Psoas muscle (tissue), 8 donors: ENCODE results near the gene RNF25. TPM values are rescaled to one million over a fixed set of nuclear protein-coding genes. Genes with fewer than 3 reads are reported as not detected.

Experiments used
- ATAC-seq, 4 donors: fragments of 200-7000 bp; cut with Tn5 transposase; one replicate each; pipeline ENCODE4 v1.9.1; 2020; ENCODE audit warnings: moderate library complexity in 3 of 4, mild to moderate bottlenecking in 2 of 4
- DNase-seq, 2 donors: peaks; one replicate each; pipeline ENCODE4 v3.0.0-alpha.2; 2020
- H3K27ac ChIP-seq: fragments of 200-600 bp; one replicate; pipeline ENCODE4 v1.8.0; 2022
- H3K27me3 ChIP-seq, 3 donors: fragments of 200-600 bp in 1 of 3; one replicate each; pipeline versions ENCODE4 v1.6.1 to v1.8.0; 2013 to 2022; ENCODE audit warnings: low read length in 2 of 3, mild to moderate bottlenecking in 2 of 3, moderate library complexity in 1 of 3; ENCODE audit not compliant: insufficient read depth in 3 of 3
- H3K36me3 ChIP-seq, 2 donors: fragments of 200-600 bp in 1 of 2; one replicate each; pipeline versions ENCODE4 v1.6.1 to v1.8.0; 2013 to 2022; ENCODE audit warnings: low read depth in 1 of 2, mild to moderate bottlenecking in 1 of 2, moderate library complexity in 1 of 2; ENCODE audit not compliant: insufficient read depth in 1 of 2
- H3K4me1 ChIP-seq: fragments of 200-600 bp; one replicate; pipeline ENCODE4 v1.8.0; 2022
- H3K4me3 ChIP-seq: fragments of 200-600 bp; one replicate; pipeline ENCODE4 v1.8.0; 2022; ENCODE audit warnings: mild to moderate bottlenecking
- H3K9me3 ChIP-seq: fragments of 200-600 bp; one replicate; pipeline ENCODE4 v1.8.0; 2022
- CTCF ChIP-seq: fragments of 200-600 bp; IDR thresholded peaks from one replicate; pipeline ENCODE4 v1.8.0; 2022; ENCODE audit warnings: antibody characterized with exemption
- WGBS, 3 donors: extraction: QIAGEN DNeasy Blood & Tissue Kit; methylation state at CpG; one replicate each; pipeline versions ENCODE4 v1.1.6 to v1.1.7; 2013; 5-methylcytosine and 5-hydroxymethylcytosine counted together
- intact Hi-C, 2 donors: fragments of 100-400 bp; cut with DNase I; formaldehyde crosslinking; loops; one replicate each; pipeline versions ENCODE4 v1.11.0 to v1.14.2; 2022
- polyA plus RNA-seq, 3 donors: library from polyadenylated mRNA; stranded (reverse); fragments of 200-250 nt; gene quantifications; one replicate each; pipeline ENCODE4 v1.2.3, GENCODE V29; 2013
- total RNA-seq, 4 donors: library from RNA; stranded (reverse); fragmentation: NEBNext Ultra II Directional in 2 of 4; extraction: Animal tissue kit (Norgen Biotek cat#: 25700) in 2 of 4; gene quantifications; one replicate each; pipeline versions ENCODE4 v1.2.1 to v1.2.4, GENCODE V29; 2021 to 2023
- donor health status: healthy with polysubstance abuse.
- donor health status: DM: no; HTN: no; CAD: no; lungs with moderate emphysema.
- donor health status: Bipolar disorder and iron deficiency.
- donor health status: healthy.
- donor health status: DM: yes; HTN: yes; CAD: no.
- donor health status: DM: no; HTN: no; CAD: no.
- donor health status: DM: no; HTN: no; CAD: no.
- donor health status: DM: yes; HTN: yes; CAD: no.

Gene RNF25
- total and polyA plus RNA-seq, 7 donors, result 14.5 to 32.0 (median 22.9) TPM

GRCh38 chr2:218642786-218643185, 29.0 kb downstream of the RNF25 start:
- H3K4me1 ChIP-seq, result no peaks in the 10 kb centered on the region
- intact Hi-C loops, result no loop called here
- no peak overlapping the region for H3K4me3 ChIP-seq
- H3K27ac ChIP-seq, result no peak overlapping the region
- no peaks in the 10 kb centered on the region for H3K9me3 ChIP-seq
- H3K36me3 ChIP-seq, result peaks cover 13 to 97% of the 10 kb centered on the region in 2 donors
- WGBS, 3 donors, result 82 to 87% (median 83%) methylated on average over 17 of the region's 17 CpGs
- DNase-seq (no peak), ATAC-seq (peak in 1 of 4 donors; percentile 18)
- TF ChIP-seq CTCF, result no peak
- H3K27me3 ChIP-seq, result no peaks in the 10 kb centered on the region

- no peaks in the 10 kb centered on the region for H3K9me3 ChIP-seq
Measured at GRCh38 chr2:218642121-218642656, 29.6 kb downstream of the RNF25 start.

GRCh38 chr2:218638372-218638771, 33.4 kb downstream of the RNF25 start:
- intact Hi-C loops, result no loop called here
- H3K36me3 ChIP-seq, result peaks cover 15 to 98% of the 10 kb centered on the region in 2 donors
- no peak for TF ChIP-seq CTCF

More at GRCh38 chr2:218642121-218642656, 29.6 kb downstream of the RNF25 start:
- Histone ChIP-seq H3K4me1 (no peaks in the 10 kb centered on the region), H3K36me3 (peaks cover 13 to 97% of the 10 kb centered on the region in 2 donors), H3K27ac (no peak overlapping the region), H3K27me3 (no peaks in the 10 kb centered on the region), H3K4me3 (no peak overlapping the region)
- WGBS, 3 donors, result 79 to 94% (median 84%) methylated on average over 18 of the region's 18 CpGs
- intact Hi-C loops, result no loop called here
- TF ChIP-seq CTCF, result no peak
- ATAC-seq (peak in 2 of 4 donors; percentile 22 to 24), DNase-seq (no peak)

GRCh38 chr2:218635719-218636118, 36.1 kb downstream of the RNF25 start:
- Histone ChIP-seq H3K36me3 (peaks cover 17 to 100% of the 10 kb centered on the region in 2 donors), H3K27me3 (no peaks in the 10 kb centered on the region), H3K9me3 (no peaks in the 10 kb centered on the region), H3K4me1 (no peaks in the 10 kb centered on the region), H3K4me3 (no peak overlapping the region), H3K27ac (no peak overlapping the region)
- intact Hi-C loops, result no loop called here
- ATAC-seq (no peak), DNase-seq (no peak)
- WGBS, 3 donors, result 87 to 92% (median 90%) methylated on average over 5 of the region's 5 CpGs
- TF ChIP-seq CTCF, result no peak

More at GRCh38 chr2:218638372-218638771, 33.4 kb downstream of the RNF25 start:
- Histone ChIP-seq H3K4me3 (no peak overlapping the region), H3K27ac (no peak overlapping the region), H3K27me3 (no peaks in the 10 kb centered on the region), H3K9me3 (no peaks in the 10 kb centered on the region), H3K4me1 (no peaks in the 10 kb centered on the region)
- DNase-seq (no peak), ATAC-seq (no peak)
- 96 to 97% (median 97%) methylated on average over 18 of the region's 18 CpGs for WGBS, 3 donors

GRCh38 chr2:218631837-218632236, 40.0 kb downstream of the RNF25 start:
- Histone ChIP-seq H3K27me3 (no peaks in the 10 kb centered on the region), H3K9me3 (no peaks in the 10 kb centered on the region), H3K27ac (no peak overlapping the region), H3K36me3 (peaks cover 14 to 97% of the 10 kb centered on the region in 2 donors), H3K4me1 (no peaks in the 10 kb centered on the region), H3K4me3 (no peak overlapping the region)
- no peak for ATAC-seq
- DNase-seq, result no peak
- intact Hi-C loops, result no loop called here
- no peak for TF ChIP-seq CTCF
- 67 to 69% (median 67%) methylated on average over 4 of the region's 4 CpGs for WGBS, 3 donors
